Measurements from ENCODE around the gene ASTN2. TPM values are rescaled to one million over a fixed set of nuclear protein-coding genes. Genes with fewer than 3 reads are reported as not detected.

ASTN2 gene
- total RNA-seq, 1 donor from 2014 or later = 29.0 TPM

GRCh38 chr9:116992865-116993264 is 422.0 kb downstream of the ASTN2 start:
- Mint-ChIP-seq H3K4me1 (ENCODE audit: low read depth) (peaks cover 3% of the 10 kb centered on the region), H3K27me3 (no peaks in the 10 kb centered on the region), H3K9me3 (ENCODE audit: low read depth) (no peaks in the 10 kb centered on the region), H3K36me3 (ENCODE audit: insufficient read depth) (no peaks in the 10 kb centered on the region), H3K4me3 (ENCODE audit: low read depth) (no peak overlapping the region), H3K27ac (no peak overlapping the region)
- no peak for TF ChIP-seq CTCF (IDR thresholded peaks at IDR 0.05; ENCODE audit: unreplicated experiment)
- DNase-seq (ENCODE audit: low spot score, unreplicated experiment) = no peak

GRCh38 chr9:116991051-116991450 is 423.8 kb downstream of the ASTN2 start:
- no peak overlapping the region for H3K27ac Mint-ChIP-seq
- no peak for TF ChIP-seq CTCF (IDR thresholded peaks at IDR 0.05; ENCODE audit: unreplicated experiment)
- H3K27me3 Mint-ChIP-seq = no peaks in the 10 kb centered on the region
- no peaks in the 10 kb centered on the region for H3K36me3 Mint-ChIP-seq (ENCODE audit: insufficient read depth)
- no peaks in the 10 kb centered on the region for H3K9me3 Mint-ChIP-seq (ENCODE audit: low read depth)
- H3K4me1 Mint-ChIP-seq (ENCODE audit: low read depth) = peaks cover 3% of the 10 kb centered on the region
- no peak for DNase-seq (ENCODE audit: low spot score, unreplicated experiment)
- H3K4me3 Mint-ChIP-seq (ENCODE audit: low read depth) = no peak overlapping the region

- no peak for TF ChIP-seq CTCF (IDR thresholded peaks at IDR 0.05; ENCODE audit: unreplicated experiment)
- H3K4me3 Mint-ChIP-seq (ENCODE audit: low read depth) = no peak overlapping the region
- no peak overlapping the region for H3K27ac Mint-ChIP-seq
- no peaks in the 10 kb centered on the region for H3K27me3 Mint-ChIP-seq
- H3K4me1 Mint-ChIP-seq (ENCODE audit: low read depth) = peaks cover 3% of the 10 kb centered on the region
- DNase-seq (ENCODE audit: low spot score, unreplicated experiment) = no peak
- no peaks in the 10 kb centered on the region for H3K9me3 Mint-ChIP-seq (ENCODE audit: low read depth)
- no peaks in the 10 kb centered on the region for H3K36me3 Mint-ChIP-seq (ENCODE audit: insufficient read depth)
Measured at GRCh38 chr9:116990592-116990991, 424.3 kb downstream of the ASTN2 start.

GRCh38 chr9:116987721-116988485 is 427.0 kb downstream of the ASTN2 start:
- no peaks in the 10 kb centered on the region for H3K9me3 Mint-ChIP-seq (ENCODE audit: low read depth)
- H3K4me3 Mint-ChIP-seq (ENCODE audit: low read depth) = no peak overlapping the region
- no peaks in the 10 kb centered on the region for H3K36me3 Mint-ChIP-seq (ENCODE audit: insufficient read depth)
- DNase-seq (ENCODE audit: low spot score, unreplicated experiment) = no peak
- no peak overlapping the region for H3K27ac Mint-ChIP-seq
- TF ChIP-seq CTCF (IDR thresholded peaks at IDR 0.05; ENCODE audit: unreplicated experiment) = no peak
- H3K27me3 Mint-ChIP-seq = no peaks in the 10 kb centered on the region
- peaks cover 3% of the 10 kb centered on the region for H3K4me1 Mint-ChIP-seq (ENCODE audit: low read depth)

- Mint-ChIP-seq H3K27ac (no peak overlapping the region), H3K4me1 (ENCODE audit: low read depth) (peaks cover 3% of the 10 kb centered on the region), H3K27me3 (no peaks in the 10 kb centered on the region), H3K9me3 (ENCODE audit: low read depth) (no peaks in the 10 kb centered on the region), H3K4me3 (ENCODE audit: low read depth) (no peak overlapping the region), H3K36me3 (ENCODE audit: insufficient read depth) (no peaks in the 10 kb centered on the region)
- TF ChIP-seq CTCF (IDR thresholded peaks at IDR 0.05; ENCODE audit: unreplicated experiment) = no peak
- DNase-seq (ENCODE audit: low spot score, unreplicated experiment) = no peak
Measured at GRCh38 chr9:116986015-116986414, 428.8 kb downstream of the ASTN2 start.

Measured in progenitor cell of endocrine pancreas (in vitro differentiated cells).